Esophagus muscularis mucosa (tissue), 4 donors: Measurements from ENCODE around the gene PEX3. TPM values are rescaled to one million over a fixed set of nuclear protein-coding genes. Genes with fewer than 3 reads are reported as not detected.

Experiments
- DNase-seq: peaks from one replicate; pipeline ENCODE4 v3.0.0-alpha.2; 2017; ENCODE audit errors: extremely low spot score
- H3K27ac ChIP-seq, 4 donors: fragments of 200-600 bp; sonication (generic); replicated peaks in 1 of 4; 1 replicate in 3 of 4; 2 replicates in 1 of 4; pipeline ENCODE4 v1.5.1; 2016 to 2019; ENCODE audit warnings: mild to moderate bottlenecking in 1 of 4
- H3K27me3 ChIP-seq, 4 donors: fragments of 200-600 bp; sonication (generic); one replicate each; pipeline versions ENCODE4 v1.5.1 to v1.6.0; 2016 to 2019
- H3K36me3 ChIP-seq, 4 donors: fragments of 200-600 bp; sonication (generic); one replicate each; pipeline ENCODE4 v1.5.1; 2016 to 2019
- H3K4me1 ChIP-seq, 4 donors: fragments of 200-600 bp; sonication (generic); one replicate each; pipeline ENCODE4 v1.5.1; 2016 to 2019
- H3K4me3 ChIP-seq, 4 donors: fragments of 200-600 bp; sonication (generic); 1 replicate in 2 of 4; 2 replicates in 2 of 4; pipeline ENCODE4 v1.5.1; 2016 to 2019; ENCODE audit warnings: mild to moderate bottlenecking in 4 of 4, moderate library complexity in 1 of 4
- H3K9me3 ChIP-seq, 4 donors: fragments of 200-600 bp; sonication (generic); 1 replicate in 3 of 4; 2 replicates in 1 of 4; pipeline ENCODE4 v1.5.1; 2016 to 2019
- EP300 ChIP-seq: sonication (generic); formaldehyde crosslinking; IDR thresholded peaks from one replicate; pipeline ENCODE4 v1.6.1; 2017; ENCODE audit warnings: antibody characterized with exemption
- POLR2A ChIP-seq: fragments of 450-650 bp; IDR thresholded peaks from one replicate; pipeline ENCODE4 v1.6.1; 2017; ENCODE audit warnings: antibody characterized with exemption, moderate library complexity, mild to moderate bottlenecking, low read depth
- POLR2AphosphoS5 ChIP-seq, 2 donors: sonication (generic); formaldehyde crosslinking; IDR thresholded peaks; one replicate each; pipeline ENCODE4 v1.6.1; 2017; ENCODE audit warnings: antibody characterized with exemption in 2 of 2
- WGBS: methylation state at CpG from one replicate; pipeline ENCODE4 v1.1.5; 2018; 5-methylcytosine and 5-hydroxymethylcytosine counted together
- intact Hi-C: fragments of 100-400 bp; cut with DNase I; formaldehyde crosslinking; loops from one replicate; pipeline ENCODE4 v1.15.1; 2023
- small RNA-seq, 3 donors: library from RNA; depleted of rRNA; stranded (forward); fragments of <200 nt; gene quantifications; one replicate each; pipeline ENCODE3, GENCODE V24; 2016
- total RNA-seq, 4 donors: library from RNA; depleted of rRNA; stranded (reverse); fragments of >200 nt; gene quantifications; one replicate each; pipeline versions ENCODE4 v1.1.0 to v1.2.1, GENCODE V29; 2016
- TF ChIP-seq, protein P1 (sequence below), 3 experiments: fragments of 200-600 bp in 2 of 3; fragments of 450-650 bp in 1 of 3; sonication (generic) in 2 of 3; IDR thresholded peaks; one replicate each; pipeline ENCODE4 v1.5.1; 2017 to 2019; ENCODE audit warnings: antibody characterized with exemption in 3 of 3, mild to moderate bottlenecking in 2 of 3, moderate library complexity in 1 of 3

The PEX3 gene
- total RNA-seq, 4 donors from 2014 or later, result 15.1 to 24.1 (median 19.7) TPM

DNA sequence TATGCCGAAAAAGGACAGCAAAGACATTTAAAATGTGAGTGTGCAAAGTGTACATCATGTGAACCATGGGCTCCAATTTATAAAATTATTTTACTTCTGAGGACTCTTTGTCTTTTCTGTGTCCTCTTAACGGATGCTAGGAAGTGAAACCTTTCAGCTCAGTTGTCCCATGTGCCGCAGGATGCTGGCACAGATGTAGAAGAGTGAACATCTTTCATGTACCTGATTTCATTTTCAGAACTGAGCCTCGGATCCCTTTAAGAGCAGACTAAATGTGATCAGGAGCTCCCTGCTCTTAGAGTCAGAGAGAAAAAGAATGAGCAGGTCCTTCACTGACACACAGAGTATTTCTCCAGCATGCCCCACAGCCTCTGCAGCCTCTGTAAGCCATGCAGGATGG is 88.5 kb downstream of the PEX3 start:
- intact Hi-C loops, result no loop called here
- no peak for DNase-seq
- H3K36me3 ChIP-seq, result no peaks in the 10 kb centered on the region
- 95% methylated on average over 4 of the region's 4 CpGs for WGBS
- no peak overlapping the region for H3K27ac ChIP-seq
- no peaks in the 10 kb centered on the region for H3K27me3 ChIP-seq
- H3K4me1 ChIP-seq, result peaks cover 7 to 17% (median 13%) of the 10 kb centered on the region in 4 donors
- H3K4me3 ChIP-seq, result no peak overlapping the region
- no peaks in the 10 kb centered on the region for H3K9me3 ChIP-seq
- TF ChIP-seq POLR2AphosphoS5 (IDR thresholded peaks at IDR 0.05) (no peak), POLR2A (no peak), EP300 (no peak)
- TF ChIP-seq, protein P1, sequence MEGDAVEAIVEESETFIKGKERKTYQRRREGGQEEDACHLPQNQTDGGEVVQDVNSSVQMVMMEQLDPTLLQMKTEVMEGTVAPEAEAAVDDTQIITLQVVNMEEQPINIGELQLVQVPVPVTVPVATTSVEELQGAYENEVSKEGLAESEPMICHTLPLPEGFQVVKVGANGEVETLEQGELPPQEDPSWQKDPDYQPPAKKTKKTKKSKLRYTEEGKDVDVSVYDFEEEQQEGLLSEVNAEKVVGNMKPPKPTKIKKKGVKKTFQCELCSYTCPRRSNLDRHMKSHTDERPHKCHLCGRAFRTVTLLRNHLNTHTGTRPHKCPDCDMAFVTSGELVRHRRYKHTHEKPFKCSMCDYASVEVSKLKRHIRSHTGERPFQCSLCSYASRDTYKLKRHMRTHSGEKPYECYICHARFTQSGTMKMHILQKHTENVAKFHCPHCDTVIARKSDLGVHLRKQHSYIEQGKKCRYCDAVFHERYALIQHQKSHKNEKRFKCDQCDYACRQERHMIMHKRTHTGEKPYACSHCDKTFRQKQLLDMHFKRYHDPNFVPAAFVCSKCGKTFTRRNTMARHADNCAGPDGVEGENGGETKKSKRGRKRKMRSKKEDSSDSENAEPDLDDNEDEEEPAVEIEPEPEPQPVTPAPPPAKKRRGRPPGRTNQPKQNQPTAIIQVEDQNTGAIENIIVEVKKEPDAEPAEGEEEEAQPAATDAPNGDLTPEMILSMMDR (IDR thresholded peaks at IDR 0.05), result no peak

DNA sequence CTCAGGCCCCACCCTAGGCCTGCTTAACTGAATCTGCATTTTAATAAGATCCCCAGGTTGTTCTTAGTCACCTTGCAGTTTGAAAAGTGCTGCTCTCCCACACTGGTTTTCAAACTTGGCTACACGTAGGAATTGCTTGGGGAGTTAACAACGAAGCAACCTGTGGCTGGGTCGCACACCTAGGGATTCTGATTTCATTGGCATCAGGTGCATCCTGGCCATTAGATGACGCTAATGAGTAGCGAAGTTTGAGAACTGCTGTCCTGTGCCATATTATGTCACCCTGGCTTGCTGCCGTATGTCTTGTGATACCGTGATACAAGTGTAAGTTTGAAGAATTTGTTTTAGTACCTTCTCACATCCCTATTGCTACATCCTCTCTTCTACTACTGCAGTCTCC is 89.1 kb downstream of the PEX3 start:
- peaks cover 7 to 17% (median 13%) of the 10 kb centered on the region in 4 donors for H3K4me1 ChIP-seq
- no peak overlapping the region for H3K4me3 ChIP-seq
- H3K27me3 ChIP-seq, result no peaks in the 10 kb centered on the region
- WGBS, result 94% methylated on average over 7 of the region's 7 CpGs
- H3K27ac ChIP-seq, result no peak overlapping the region
- H3K36me3 ChIP-seq, result no peaks in the 10 kb centered on the region
- TF ChIP-seq EP300 (no peak), POLR2A (no peak), POLR2AphosphoS5 (IDR thresholded peaks at IDR 0.05) (no peak)
- TF ChIP-seq, protein P1 (IDR thresholded peaks at IDR 0.05), result no peak
- DNase-seq, result no peak
- intact Hi-C loops, result no loop called here
- no peaks in the 10 kb centered on the region for H3K9me3 ChIP-seq

DNA sequence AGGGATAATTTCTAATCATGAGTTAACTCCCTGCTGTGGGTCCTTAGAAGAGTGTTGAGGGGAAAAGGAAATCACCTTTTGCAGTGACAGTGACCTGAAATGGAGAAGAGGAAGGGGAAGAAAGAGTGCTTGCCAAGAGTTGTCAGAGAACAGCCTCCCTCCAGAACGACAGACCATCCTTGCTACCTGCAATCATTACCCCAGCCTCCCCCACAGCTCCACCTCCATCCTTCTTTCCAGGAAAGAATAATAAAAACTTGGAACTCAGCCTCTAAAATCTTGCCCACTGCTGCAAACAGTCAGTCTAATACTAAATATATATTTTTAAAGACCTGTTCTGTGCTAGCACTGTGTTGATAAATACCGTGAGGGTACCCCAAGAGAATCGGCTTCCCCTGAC is 89.6 kb downstream of the PEX3 start:
- 76% methylated on average over 3 of the region's 3 CpGs for WGBS
- no peaks in the 10 kb centered on the region for H3K27me3 ChIP-seq
- TF ChIP-seq POLR2A, result no peak
- no peak for TF ChIP-seq EP300
- TF ChIP-seq, protein P1 (IDR thresholded peaks at IDR 0.05), result no peak
- no peak for TF ChIP-seq POLR2AphosphoS5 (IDR thresholded peaks at IDR 0.05)
- H3K9me3 ChIP-seq, result no peaks in the 10 kb centered on the region
- no peak overlapping the region for H3K4me3 ChIP-seq
- H3K27ac ChIP-seq, result no peak overlapping the region
- intact Hi-C loops, result no loop called here
- no peaks in the 10 kb centered on the region for H3K36me3 ChIP-seq
- peaks cover 7 to 17% (median 13%) of the 10 kb centered on the region in 4 donors for H3K4me1 ChIP-seq
- no peak for DNase-seq

Small RNA genes lying within 50 kb of the gene (small RNA-seq; reads per million reads assigned to genes)
- 0 reads per million in 3 donors for gene RNA5SP221

Other genes starting within 250 kb of the PEX3 start
- 1 to 10 TPM; 2.4 to 4.0 (median 3.2) TPM for gene ADAT2, start 110 bp upstream of the PEX3 start, total RNA-seq
- gene FUCA2, start 60.9 kb downstream of the PEX3 start, total RNA-seq, result 10 to 100 TPM; 17.6 to 27.5 (median 25.8) TPM
- 100 to 1,000 TPM in 1 of 4 donors, 10 to 100 TPM in 3; 71.0 to 127 (median 82.7) TPM for gene PHACTR2, start 227.2 kb downstream of the PEX3 start, total RNA-seq